HG02973 (cell line): Measurements from ENCODE around the gene STRN3.
"Not testable (repeated sequence)": the region's sequence is repeated elsewhere in the genome, so short reads cannot be mapped to it uniquely, and the experiment has no call there.

Experiments
- ATAC-seq: cut with Tn5 transposase; IDR thresholded peaks from one replicate; pipeline ENCODE4 v1.9.1; 2021; ENCODE audit warnings: moderate library complexity; ENCODE audit not compliant: unreplicated experiment

The STRN3 gene

DNA sequence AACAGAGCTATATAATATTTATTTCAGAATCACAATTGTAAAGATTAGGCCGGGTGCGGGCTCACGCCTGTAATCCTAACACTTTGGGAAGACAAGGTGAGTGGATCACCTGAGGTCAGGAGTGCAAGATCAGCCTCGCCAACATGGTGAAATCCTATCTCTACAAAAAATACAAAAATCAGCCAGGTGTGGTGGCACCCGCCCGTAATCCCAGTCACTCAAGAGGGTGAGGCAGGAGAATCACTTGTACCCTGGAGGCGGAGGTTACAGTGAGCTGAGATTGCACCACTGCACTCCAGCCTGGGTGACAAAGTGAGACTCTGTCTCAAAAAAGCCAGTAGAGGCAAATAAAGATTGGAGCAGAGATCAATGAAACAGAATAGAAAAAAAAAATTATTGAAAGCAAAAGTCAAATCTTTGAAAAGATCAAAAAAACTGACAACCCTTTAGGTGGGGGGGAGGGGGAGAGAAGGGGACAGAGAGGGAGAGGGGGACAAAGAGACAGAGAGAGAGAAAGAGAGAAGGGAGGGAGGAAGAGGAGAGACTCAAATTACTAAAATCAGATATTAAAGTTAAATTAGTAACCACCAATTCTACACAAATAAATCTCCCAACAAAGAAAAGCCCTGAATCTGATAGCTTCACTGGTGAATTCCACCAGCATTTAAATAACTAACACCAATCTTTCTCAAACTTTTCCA, 53.1 kb downstream of the STRN3 start:
- ATAC-seq, result no peak

DNA sequence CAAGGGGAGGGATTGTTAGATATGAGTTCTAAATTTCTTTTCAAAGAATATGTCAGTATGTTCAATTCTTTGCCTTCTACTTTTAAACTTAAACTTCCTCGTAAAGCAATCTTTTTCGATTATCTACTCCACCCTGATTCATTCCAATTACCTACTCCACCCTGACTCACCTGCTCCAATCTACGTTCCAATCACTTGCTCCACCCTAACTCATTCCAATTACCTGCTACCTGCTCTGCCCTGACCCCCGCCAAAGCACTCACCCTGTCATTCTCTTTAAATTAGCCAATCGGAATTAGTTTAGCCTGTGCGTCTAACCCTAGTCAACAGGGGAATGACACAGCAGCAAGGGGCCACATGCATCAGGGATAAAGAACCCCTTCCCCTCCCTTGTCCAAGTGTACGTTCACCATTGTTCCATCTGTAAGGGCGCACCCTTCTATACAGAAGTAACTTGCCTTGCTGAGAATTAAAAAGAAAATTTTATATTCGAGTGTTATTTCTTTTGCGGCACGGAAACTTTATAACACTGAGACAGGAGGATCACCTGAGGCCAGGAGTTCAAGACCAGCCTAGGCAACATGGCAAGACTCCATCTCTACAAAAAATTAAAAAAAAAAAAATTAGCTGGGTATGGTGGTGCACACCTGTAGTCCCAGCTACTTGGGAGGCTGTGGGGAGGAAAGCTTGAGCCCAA, 54.0 kb downstream of the STRN3 start:
- not testable (repeated sequence) for ATAC-seq

GRCh38 chr14:30971586-30971985, 54.6 kb downstream of the STRN3 start:
- ATAC-seq, result no peak

DNA sequence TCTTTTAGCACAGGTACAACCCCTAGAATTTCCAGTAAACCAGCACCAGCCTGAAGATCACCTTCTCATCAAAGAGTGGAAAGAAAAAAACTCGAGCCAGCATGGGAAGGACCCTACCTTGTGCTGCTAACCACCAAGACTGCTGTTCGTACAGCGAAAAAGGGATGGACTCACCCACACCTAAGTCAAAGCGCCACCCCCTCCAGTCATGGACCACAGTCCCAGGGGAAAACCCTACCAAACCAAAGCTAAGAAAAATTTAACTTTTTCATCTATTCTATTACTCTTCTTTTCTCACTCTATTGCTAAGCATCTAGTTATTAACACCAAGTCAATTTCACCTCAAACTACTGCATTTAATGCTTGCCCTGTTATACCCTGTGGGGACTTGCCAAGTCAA, 56.4 kb downstream of the STRN3 start:
- ATAC-seq, result peak; percentile 58

- ATAC-seq, result not testable (repeated sequence)
These were observed 58.6 kb downstream of the STRN3 start for GRCh38 chr14:30967364-30968098.

DNA sequence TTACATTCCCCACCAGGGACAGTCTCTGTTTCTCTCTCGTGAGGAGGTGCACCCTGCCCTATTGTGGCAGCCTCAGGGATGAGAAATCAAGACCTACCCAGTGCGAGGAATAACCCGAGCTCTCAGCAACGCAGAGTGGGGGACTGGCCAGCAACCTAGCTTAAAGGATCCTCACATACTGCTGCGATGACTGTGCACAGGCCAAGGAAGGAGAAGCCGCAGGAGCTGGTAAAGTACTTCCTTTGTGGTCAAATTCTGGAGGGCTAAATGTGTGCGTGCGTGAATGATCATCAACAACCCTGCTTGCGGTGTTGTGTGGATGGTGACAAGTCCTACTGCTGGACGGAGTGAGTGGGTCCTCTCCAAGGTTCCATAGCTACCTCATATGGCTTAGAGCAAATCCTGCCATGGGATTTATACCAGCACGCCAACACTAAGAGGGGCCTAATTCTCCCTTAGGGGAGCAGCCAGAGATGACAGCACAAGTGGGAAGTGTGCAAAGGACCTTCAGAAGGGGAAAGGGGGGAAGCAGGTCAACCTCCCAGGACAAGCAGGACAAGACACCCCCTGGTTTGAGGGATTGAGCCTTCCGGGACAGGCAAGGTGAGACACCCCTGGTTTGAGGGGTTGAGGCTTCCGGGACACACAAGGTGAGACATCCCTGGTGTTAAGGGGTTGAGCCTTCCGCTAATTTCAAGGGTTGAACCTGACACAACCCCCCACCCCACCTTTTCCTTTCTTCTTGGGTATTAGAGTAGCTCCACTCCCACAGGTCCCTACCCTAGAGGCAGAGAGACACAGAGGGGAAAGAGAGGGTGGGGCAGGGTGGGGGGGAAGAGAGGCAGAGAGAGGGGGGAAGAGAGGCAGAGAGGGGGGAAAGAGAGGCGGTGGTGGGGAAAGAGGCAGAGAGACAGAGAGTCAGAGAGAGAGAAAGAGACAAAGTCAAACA, 59.5 kb downstream of the STRN3 start:
- ATAC-seq, result no peak

DNA sequence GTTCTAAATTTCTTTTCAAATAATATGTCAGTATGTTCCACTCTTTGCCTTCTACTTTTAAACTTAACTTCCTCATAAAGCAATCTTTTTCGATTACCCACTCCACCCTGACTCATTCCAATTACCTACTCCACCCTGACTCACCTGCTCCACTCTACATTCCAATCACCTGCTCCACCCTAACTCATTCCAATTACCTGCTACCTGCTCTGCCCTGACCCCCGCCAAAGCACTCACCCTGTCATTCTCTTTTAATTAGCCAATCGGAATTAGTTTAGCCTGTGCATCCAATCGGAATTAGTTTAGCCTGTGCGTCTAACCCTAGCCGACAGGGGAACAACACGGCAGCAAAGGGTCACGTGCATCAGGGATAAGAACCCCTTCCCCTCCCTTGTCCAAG, 60.3 kb downstream of the STRN3 start:
- not testable (repeated sequence) for ATAC-seq

GRCh38 chr14:30962537-30962936, 63.6 kb downstream of the STRN3 start:
- ATAC-seq, result not testable (repeated sequence)

- ATAC-seq, result no peak
These were observed 64.8 kb downstream of the STRN3 start for GRCh38 chr14:30961330-30961729.

- ATAC-seq, result no peak
These were observed 66.0 kb downstream of the STRN3 start for GRCh38 chr14:30960216-30960615.

DNA sequence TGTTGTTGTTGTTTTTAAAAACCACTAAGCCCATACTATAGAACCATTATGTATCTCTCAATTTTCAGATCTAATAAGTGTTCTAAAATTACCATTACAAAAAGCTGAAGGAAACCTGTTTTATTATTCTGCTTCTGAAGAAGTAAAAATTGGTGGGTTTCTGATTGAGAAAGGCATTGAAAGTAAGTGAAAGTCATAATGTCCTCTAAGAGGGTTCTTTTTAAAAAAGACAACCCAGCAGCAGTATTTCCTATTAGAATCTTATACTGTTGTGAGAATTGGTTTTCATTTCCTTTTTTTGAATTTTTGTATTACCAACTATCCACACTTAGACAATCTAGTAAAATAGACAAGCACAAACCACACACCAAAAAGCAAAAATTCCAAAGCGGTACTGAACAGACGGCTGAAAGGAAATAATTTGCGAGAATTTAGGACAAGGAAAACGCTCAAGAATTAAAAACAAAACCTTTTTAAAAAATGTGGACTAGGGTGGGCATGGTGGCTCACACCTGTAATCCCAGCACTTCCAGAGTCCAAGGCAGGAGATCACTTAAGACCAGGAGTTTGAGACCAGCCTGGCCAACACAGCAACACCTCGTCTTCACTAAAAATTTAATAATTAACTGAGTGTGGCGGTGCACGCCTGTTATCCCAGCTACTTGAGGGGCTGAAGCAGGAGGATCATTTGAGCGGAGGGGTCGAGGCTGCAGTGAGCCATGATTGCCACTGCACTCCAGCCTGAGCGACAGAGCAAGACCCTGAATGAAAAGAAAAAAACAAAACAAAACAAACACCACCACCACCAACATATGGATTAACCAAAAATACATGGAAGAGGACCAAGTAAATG, 67.4 kb downstream of the STRN3 start:
- peak; percentile 51 for ATAC-seq

DNA sequence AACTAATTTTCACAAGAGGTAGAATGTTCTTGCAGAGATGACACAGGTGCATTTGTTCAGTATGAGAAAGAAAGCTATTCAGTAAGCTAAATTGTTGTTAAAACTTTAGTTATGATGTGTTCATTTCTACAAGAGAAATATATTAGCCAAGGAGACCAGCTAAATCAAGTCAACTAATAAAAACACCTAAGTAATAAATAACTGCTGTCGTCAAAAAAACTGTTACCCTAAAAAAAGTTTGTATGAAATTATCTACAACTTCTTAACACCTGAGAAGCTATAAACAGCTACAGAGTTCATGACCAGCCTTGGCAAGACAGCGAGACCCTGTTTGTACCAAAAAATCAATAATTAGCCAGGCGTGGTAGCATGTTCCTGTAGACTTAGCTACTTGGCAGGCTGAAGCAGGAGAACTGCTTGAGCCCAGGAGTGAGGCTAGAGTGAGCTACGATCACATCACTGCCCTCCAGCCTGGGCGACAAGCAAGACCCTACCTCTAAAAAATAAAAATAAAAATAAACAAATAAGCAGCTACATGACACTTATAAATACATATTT, 68.3 kb downstream of the STRN3 start:
- ATAC-seq, result no peak

DNA sequence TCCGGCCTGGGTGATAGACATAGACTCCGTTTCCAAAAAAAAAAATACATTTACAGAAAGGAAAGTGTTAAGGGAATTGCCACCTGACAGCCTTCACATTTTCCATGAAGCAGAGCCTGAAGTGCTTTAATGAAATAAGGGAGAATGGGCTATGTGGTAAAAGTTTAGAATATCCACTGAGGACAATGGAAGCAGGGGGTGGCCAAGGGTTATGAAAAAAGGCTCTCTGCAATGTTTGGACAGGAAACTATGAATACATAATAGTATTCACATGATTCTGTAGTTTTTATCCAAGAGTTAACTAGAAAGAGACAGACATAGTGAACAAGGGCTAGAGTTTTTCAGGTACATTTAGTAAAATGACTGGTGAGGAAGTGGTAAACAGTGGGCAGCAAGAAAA, 76.5 kb downstream of the STRN3 start:
- no peak for ATAC-seq

DNA sequence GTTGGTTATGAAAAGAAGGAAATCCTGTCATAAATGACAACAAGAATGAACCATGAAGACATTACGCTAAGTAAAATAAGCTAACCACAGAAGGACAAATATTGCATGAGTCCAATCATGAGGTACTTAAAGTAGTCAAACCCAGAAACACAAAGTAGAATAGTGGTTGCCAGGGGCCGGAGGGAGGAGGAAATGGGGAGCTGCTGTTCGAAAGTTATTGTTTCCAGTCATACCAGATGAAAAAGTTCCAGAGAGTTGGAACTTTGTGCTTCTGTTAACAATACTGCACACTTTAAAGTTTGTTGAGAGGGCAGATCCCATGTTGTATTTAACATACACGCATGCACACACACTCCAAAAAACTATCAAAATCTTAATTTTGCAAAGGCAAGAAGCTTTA, 82.5 kb downstream of the STRN3 start:
- ATAC-seq, result no peak

DNA sequence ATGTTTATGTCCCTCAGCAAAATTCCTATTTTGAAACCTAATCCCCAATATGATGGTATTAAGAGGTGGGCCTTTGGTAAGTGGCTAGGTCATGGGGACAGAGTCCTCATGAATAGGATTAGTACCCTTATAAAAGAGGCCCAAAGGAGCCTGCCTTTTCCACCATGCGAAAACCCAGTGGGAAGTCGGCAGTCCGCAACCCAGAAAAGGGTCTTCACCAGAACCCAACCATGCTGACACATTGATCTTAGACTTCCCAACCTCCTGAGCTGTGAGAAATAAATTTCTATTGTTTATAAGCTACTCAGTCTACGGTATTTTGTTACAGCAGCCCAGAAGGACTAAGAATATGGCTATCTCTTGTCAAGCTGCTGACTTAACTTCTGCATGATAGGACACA, 85.3 kb downstream of the STRN3 start:
- no peak for ATAC-seq

GRCh38 chr14:30938617-30939016, 87.6 kb downstream of the STRN3 start:
- no peak for ATAC-seq

GRCh38 chr14:30935445-30935844, 90.7 kb downstream of the STRN3 start:
- no peak for ATAC-seq

GRCh38 chr14:30933937-30934336, 92.2 kb downstream of the STRN3 start:
- ATAC-seq, result not testable (repeated sequence)

GRCh38 chr14:30928462-30928861, 97.7 kb downstream of the STRN3 start:
- no peak for ATAC-seq

DNA sequence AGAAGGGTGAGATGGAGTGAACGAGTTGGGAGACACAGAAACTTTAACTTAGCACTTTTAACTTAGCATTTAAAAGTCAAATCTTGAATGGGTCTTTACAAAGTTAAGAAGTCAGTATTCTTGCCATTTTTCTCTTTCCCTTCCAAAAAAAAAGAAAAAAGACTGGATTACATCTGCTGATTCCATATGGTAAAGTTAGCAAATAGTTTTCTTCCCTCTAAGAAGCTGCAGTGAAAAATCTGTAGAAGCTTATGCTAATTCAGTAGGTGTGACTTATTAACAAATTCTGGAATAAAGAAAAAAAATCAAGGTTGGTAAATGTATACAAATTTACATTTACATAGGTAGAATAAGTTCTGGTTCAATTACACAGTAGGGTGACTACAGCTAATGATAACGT, 100.9 kb downstream of the STRN3 start:
- ATAC-seq, result no peak
